Bone marrow (tissue), 2 donors: Measurements from ENCODE around the gene NPW.

Experiments used
- DNase-seq, 2 donors: peaks; one replicate each; lab custom pipeline; 2025; lab: John Stamatoyannopoulos, UW

Gene NPW

GRCh38 chr16:1984347-1985225, 35.0 kb upstream of the NPW start:
- no peak for DNase-seq

DNA sequence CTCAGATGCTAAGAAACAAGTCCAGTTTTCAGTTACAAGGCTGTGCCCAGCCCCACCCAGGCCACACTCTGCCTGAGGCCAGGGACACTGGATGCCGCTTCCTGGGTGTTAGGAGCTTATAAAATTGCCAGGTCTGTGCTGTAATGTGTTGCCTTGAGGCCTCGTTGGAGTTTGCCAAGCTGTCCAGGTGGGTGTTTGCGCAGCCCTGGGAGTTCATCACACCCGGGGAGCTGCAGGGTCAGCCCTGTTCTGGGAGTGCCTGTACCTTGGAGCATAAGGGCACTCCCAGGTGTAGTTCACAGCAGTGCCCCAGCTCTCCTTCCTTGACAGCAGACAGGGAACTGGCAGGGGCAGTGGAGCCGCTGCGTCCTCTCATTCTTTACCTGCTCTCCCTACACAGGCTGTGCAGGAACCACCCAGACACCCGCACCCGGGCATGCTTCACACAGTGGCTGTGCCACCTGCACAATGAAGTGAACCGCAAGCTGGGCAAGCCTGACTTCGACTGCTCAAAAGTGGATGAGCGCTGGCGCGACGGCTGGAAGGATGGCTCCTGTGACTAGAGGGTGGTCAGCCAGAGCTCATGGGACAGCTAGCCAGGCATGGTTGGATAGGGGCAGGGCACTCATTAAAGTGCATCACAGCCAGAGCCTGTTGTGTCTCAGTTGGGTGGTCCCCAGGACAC, 34.0 kb upstream of the NPW start:
- no peak for DNase-seq

GRCh38 chr16:1987198-1987597, 32.4 kb upstream of the NPW start:
- no peak for DNase-seq

DNA sequence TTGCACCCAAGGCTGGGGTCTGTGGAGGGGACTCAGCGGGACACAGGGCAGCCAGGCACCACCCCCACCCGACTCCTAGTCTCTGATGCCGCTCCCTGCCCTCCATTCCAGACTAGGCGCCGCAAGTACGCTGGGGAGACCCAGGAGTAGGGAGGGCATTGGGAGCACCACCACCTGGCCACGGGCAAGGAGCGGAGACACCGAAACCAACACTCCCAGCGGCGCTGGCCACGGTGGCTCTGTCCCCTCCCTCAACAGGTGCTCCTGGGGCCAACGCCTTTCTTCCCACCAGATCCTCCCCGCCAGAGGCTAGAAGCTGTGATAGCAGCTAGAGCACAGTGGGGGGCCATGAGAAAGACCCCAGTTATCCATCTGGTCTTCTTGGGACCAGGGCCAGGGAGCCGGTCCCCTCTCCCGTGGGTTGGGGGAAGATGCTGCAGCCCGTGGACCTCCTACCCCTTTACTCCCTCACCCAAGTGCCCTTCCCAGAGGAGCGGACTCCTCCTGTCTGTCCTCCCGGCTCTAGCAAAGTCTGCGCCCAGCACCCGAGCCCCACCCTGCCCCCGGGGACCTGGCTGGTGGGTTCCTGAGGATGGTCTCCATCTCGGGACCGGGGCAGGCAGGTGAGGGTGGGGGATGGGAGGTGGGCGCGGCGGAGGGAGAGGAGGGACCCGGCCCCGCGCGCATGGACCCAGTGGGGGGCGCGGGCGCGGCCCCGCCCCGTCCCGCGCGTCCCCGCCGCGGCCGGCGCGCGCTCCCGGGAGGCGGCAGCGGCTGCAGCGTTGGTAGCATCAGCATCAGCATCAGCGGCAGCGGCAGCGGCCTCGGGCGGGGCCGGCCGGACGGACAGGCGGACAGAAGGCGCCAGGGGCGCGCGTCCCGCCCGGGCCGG, 30.1 kb upstream of the NPW start, which contains the start of gene SYNGR3:
TSS of gene SYNGR3 (plus strand) at position 762 of the 892 bp plus-strand sequence. CDS start 133 bp downstream, outside the sequence.
- DNase-seq, result no peak

GRCh38 chr16:1990101-1990350, 29.6 kb upstream of the NPW start:
- no peak for DNase-seq

- DNase-seq, result no peak
Measured at GRCh38 chr16:1990351-1991134, 29.0 kb upstream of the NPW start.

DNA sequence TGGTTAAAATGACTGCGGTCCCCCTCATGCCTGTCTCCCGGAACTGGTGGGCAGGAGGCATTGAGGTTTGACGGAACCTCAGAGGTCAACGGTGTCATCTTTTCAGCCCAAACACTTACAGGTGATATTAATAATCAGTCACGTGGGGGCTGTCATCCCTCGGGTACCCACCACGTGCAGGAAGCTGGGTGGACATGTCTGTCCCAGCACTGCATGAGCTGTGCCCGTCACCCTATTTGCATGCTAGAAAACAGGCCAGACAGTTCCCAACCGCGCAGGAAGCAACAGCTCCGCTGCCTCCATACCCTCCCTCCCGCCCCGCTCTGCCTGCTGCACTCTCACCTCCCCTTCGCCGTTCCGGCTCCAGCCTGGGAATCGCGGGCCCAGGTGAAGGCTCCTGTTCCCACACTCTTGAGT, 28.4 kb upstream of the NPW start:
- peak; percentile 12 to 38 for DNase-seq

- DNase-seq, result no peak
Measured at GRCh38 chr16:1991588-1991947, 28.0 kb upstream of the NPW start.

GRCh38 chr16:1991948-1992703, 27.5 kb upstream of the NPW start:
- DNase-seq, result peak; percentile 25 to 97

DNA sequence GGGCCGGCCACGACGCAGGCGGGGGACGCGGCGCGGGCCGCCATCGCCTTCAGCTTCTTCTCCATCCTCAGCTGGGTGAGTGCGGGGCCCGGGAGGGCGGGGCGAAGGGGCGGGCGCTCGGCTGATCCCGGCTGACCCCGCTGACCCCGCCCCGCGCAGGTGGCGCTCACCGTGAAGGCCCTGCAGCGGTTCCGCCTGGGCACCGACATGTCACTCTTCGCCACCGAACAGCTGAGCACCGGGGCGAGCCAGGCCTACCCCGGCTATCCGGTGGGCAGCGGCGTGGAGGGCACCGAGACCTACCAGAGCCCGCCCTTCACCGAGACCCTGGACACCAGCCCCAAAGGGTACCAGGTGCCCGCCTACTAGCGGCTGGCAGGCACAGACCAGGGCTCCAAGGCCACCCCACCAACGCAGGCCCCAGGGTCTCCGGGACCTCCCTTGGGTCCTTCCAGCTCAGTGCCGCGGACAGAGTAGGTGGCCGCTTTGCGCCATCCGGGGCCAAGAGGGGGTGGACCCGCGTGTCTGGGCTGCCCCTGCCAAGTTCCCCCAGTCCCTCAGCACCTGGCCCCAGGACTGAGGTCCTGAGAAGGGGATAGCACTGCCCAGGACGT, 26.8 kb upstream of the NPW start:
- DNase-seq, result no peak

GRCh38 chr16:1993731-1994131, 25.9 kb upstream of the NPW start:
- no peak for DNase-seq

- DNase-seq, result no peak
Measured at GRCh38 chr16:1997494-1998359, 21.9 kb upstream of the NPW start.

- no peak for DNase-seq
Measured at GRCh38 chr16:1998360-1998835, 21.2 kb upstream of the NPW start.

GRCh38 chr16:1998852-1999801, 20.5 kb upstream of the NPW start:
- no peak for DNase-seq

- no peak for DNase-seq
Measured at GRCh38 chr16:1999866-2000514, 19.6 kb upstream of the NPW start.

DNA sequence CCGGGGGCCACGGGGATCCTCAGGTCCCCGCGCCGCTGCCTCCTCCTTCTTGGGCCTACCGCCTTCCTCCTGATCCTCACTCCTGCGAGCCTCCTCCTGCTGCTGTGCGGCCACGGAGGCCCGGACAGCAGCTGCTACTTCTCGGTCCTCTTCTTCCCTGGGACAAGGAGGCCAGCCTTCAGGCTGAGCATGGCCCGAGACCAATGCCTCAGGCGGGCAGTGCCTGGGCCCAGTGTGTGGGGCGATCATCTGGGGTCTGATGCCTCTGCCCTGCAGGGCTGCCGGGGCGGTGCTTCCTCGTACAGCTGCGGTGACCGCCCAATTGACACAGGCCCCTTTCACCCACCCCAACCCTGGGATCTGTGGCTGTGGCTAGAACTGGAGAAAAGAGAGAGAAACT, 18.6 kb upstream of the NPW start:
- DNase-seq, result no peak

- DNase-seq, result no peak
Measured at GRCh38 chr16:2001456-2002355, 17.9 kb upstream of the NPW start.
